Heart left ventricle (tissue), 16 donors: ENCODE results near the gene TRMT61A. TPM values are rescaled to one million over a fixed set of nuclear protein-coding genes. Genes with fewer than 3 reads are reported as not detected.
A peak's percentile ranks its signal among the peaks of the same experiment; 100 is the strongest.

ENCODE experiments used
- ATAC-seq, 4 donors: fragments of 200-7000 bp; cut with Tn5 transposase; one replicate each; pipeline ENCODE4 v1.9.1; 2020 to 2022; ENCODE audit warnings: moderate library complexity in 4 of 4, mild to moderate bottlenecking in 3 of 4, moderate number of reproducible peaks in 1 of 4
- DNase-seq, 5 donors: peaks; one replicate each; pipeline ENCODE4 v3.0.0-alpha.2; 2020
- H3K27ac ChIP-seq, 12 donors: fragments of 200-600 bp; sonication (generic) in 4 of 12; one replicate each; pipeline versions ENCODE4 v1.5.0 to v1.8.0; 2016 to 2022; ENCODE audit warnings: mild to moderate bottlenecking in 2 of 12
- H3K27me3 ChIP-seq, 9 donors: fragments of 200-600 bp; sonication (generic) in 2 of 9; one replicate each; pipeline versions ENCODE4 v1.5.1 to v1.8.0; 2016 to 2022; ENCODE audit warnings: mild to moderate bottlenecking in 3 of 9
- H3K36me3 ChIP-seq, 9 donors: fragments of 200-600 bp; sonication (generic) in 2 of 9; one replicate each; pipeline versions ENCODE4 v1.5.0 to v1.8.0; 2018 to 2022; ENCODE audit warnings: mild to moderate bottlenecking in 2 of 9
- H3K4me1 ChIP-seq, 12 donors: fragments of 200-600 bp; sonication (generic) in 4 of 12; one replicate each; pipeline versions ENCODE4 v1.5.0 to v1.8.0; 2016 to 2022; ENCODE audit warnings: mild to moderate bottlenecking in 3 of 12
- H3K4me3 ChIP-seq, 12 donors: fragments of 200-600 bp; sonication (generic) in 4 of 12; one replicate each; pipeline versions ENCODE4 v1.5.0 to v1.8.0; 2017 to 2022; ENCODE audit warnings: mild to moderate bottlenecking in 9 of 12, moderate library complexity in 4 of 12
- H3K9me3 ChIP-seq, 12 donors: fragments of 200-600 bp; sonication (generic) in 4 of 12; one replicate each; pipeline versions ENCODE4 v1.5.0 to v1.8.0; 2016 to 2022; ENCODE audit warnings: mild to moderate bottlenecking in 1 of 12
- POLR2A ChIP-seq, 2 donors: fragments of 450-650 bp; IDR thresholded peaks; one replicate each; pipeline ENCODE4 v1.6.1; 2017; ENCODE audit warnings: antibody characterized with exemption in 2 of 2, mild to moderate bottlenecking in 2 of 2, moderate library complexity in 2 of 2
- WGBS, 4 donors: extraction: QIAGEN DNeasy Blood & Tissue Kit in 2 of 4; methylation state at CpG; one replicate each; pipeline versions ENCODE4 v1.1.5 to v1.1.7; 2013 to 2018; 5-methylcytosine and 5-hydroxymethylcytosine counted together
- intact Hi-C, 10 donors: fragments of 100-400 bp; cut with DNase I; formaldehyde crosslinking; loops; one replicate each; pipeline versions ENCODE4 v1.11.1 to v1.14.2; 2022
- polyA plus RNA-seq, 2 donors: library from polyadenylated mRNA; stranded (reverse); fragments of 200-250 nt; gene quantifications; one replicate each; pipeline ENCODE4 v1.2.3, GENCODE V29; 2013
- total RNA-seq, 9 donors: library from RNA; depleted of rRNA in 2 of 9; stranded (reverse); fragments of >200 nt in 2 of 9; fragmentation: NEBNext Ultra II Directional in 3 of 9; extraction: Animal tissue kit (Norgen Biotek cat#: 25700) in 3 of 9; gene quantifications; one replicate each; pipeline versions ENCODE4 v1.1.0 to v1.2.4, GENCODE V29; 2016 to 2023
- TF ChIP-seq, protein P1 (sequence below), 12 donors: fragments of 200-600 bp; sonication (generic) in 4 of 12; IDR thresholded peaks; one replicate each; pipeline versions ENCODE4 v1.5.0 to v1.8.0; 2018 to 2022; ENCODE audit warnings: antibody characterized with exemption in 12 of 12, mild to moderate bottlenecking in 5 of 12
- donor health status: ischemic (EF 13 %, LVEDD 7.1; RV severe dilation, severe dysfunction).
- donor health status: healthy with polysubstance abuse.
- donor health status: DM: no; HTN: yes; CAD: no.
- donor health status: DM: no; HTN: no; CAD: no.
- donor health status: ischemic (EF 25% LVEDD 6.9; RV normal size, moderate dysfunction).
- donor health status: ischemic (EF 25% LVEDD 5.7; RV mildly dilated, moderate dysfunction).
- donor health status: healthy.
- donor health status: DM: yes; HTN: yes; CAD: no.
- donor health status: ischemic (EF 35%, LVEDD 5.7; RV mildly dilated, moderate dysfunction).
- donor health status: nonischemic (EF 11% LVEDD 7.7; RV severe dilation, severe dysfunction).
- donor health status: DM: yes; HTN: yes; CAD: no.
- donor health status: PGD.
- donor health status: ischemic (EF 29% LVEDD 5.4; RV normal size, mild dysfunction).
- donor health status: nonischemic (EF 23%, LVEDD 6.1; RV moderate dilation, normal function).

Gene TRMT61A
- total and polyA plus RNA-seq, 11 donors = 3.2 to 15.9 (median 5.2) TPM

DNA sequence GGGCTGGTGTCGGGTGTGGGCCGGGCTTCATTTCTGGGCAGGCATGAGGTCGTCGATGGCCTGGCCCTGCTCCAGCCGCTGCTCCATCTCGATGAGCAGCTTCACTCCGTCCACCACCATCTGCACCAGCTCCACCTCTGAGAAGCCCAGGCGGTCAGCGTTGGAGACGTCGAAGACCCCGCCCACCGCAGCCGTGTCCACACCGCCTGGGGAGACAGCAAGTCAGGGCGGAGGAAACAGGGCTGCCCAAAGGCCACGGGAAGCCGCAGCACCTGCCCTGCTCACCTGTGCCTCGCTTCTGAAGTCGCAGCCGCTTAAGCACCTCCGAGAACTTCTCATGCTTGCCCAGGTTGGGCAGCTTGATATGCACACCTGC, 9.2 kb upstream of the TRMT61A start:
- 47 to 75% (median 63%) methylated on average over 3 to 22 of the region's 22 CpGs for WGBS, 4 donors
- peaks cover 0 to 79% (median 50%) of the 10 kb centered on the region in 12 donors for H3K4me1 ChIP-seq
- H3K4me3 ChIP-seq = no peak overlapping the region
- intact Hi-C loops = loop anchor here in 6 of 10 donors (1.0 to 5.0 kb wide), 4 partner anchors 23 to 32 kb away; no protein-coding TSS in a partner anchor
- H3K27ac ChIP-seq = peak overlapping the region in 5 of 12 donors; percentile 68 to 96 (median 83)
- DNase-seq (peak in 3 of 5 donors; percentile 25 to 67 (median 52)), ATAC-seq (no peak)
- no peaks in the 10 kb centered on the region for H3K9me3 ChIP-seq
- peaks cover 0 to 11% (median 0%) of the 10 kb centered on the region in 9 donors for H3K36me3 ChIP-seq
- peaks cover 0 to 34% (median 0%) of the 10 kb centered on the region in 9 donors for H3K27me3 ChIP-seq
- TF ChIP-seq, protein P1, sequence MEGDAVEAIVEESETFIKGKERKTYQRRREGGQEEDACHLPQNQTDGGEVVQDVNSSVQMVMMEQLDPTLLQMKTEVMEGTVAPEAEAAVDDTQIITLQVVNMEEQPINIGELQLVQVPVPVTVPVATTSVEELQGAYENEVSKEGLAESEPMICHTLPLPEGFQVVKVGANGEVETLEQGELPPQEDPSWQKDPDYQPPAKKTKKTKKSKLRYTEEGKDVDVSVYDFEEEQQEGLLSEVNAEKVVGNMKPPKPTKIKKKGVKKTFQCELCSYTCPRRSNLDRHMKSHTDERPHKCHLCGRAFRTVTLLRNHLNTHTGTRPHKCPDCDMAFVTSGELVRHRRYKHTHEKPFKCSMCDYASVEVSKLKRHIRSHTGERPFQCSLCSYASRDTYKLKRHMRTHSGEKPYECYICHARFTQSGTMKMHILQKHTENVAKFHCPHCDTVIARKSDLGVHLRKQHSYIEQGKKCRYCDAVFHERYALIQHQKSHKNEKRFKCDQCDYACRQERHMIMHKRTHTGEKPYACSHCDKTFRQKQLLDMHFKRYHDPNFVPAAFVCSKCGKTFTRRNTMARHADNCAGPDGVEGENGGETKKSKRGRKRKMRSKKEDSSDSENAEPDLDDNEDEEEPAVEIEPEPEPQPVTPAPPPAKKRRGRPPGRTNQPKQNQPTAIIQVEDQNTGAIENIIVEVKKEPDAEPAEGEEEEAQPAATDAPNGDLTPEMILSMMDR (IDR thresholded peaks at IDR 0.05) = no peak
- no peak for TF ChIP-seq POLR2A (IDR thresholded peaks at IDR 0.05)

DNA sequence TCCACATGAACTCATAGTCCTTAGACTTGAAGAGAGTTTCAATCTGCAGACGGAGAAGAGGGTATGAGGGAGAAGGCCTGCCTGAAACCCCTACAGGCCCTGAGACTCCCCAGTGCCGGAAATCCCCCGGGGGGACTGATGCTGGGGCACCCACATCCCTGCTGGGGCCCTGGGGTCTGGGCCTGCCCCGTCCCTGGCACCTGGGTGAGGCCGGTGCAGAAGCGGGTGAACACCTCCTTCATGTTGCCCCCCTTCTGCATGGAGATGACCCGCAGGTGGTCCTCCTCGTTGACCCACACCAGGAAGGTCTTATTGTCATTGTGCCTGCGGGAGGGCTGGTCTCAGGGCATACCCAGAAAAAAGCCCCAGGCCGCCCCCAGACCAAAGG, 8.7 kb upstream of the TRMT61A start:
- Histone ChIP-seq H3K27ac (peak overlapping the region in 9 of 12 donors; percentile 65 to 96 (median 78)), H3K27me3 (peaks cover 0 to 34% (median 0%) of the 10 kb centered on the region in 9 donors), H3K4me1 (peaks cover 0 to 83% (median 50%) of the 10 kb centered on the region in 12 donors), H3K36me3 (peaks cover 0 to 11% (median 0%) of the 10 kb centered on the region in 9 donors), H3K9me3 (no peaks in the 10 kb centered on the region), H3K4me3 (peak overlapping the region in 7 of 12 donors; percentile 43 to 70 (median 64))
- no peak for DNase-seq
- WGBS, 4 donors = 68 to 84% (median 80%) methylated on average over 3 to 10 of the region's 10 CpGs
- no peak for ATAC-seq
- intact Hi-C loops = no loop called here
- no peak for TF ChIP-seq POLR2A (IDR thresholded peaks at IDR 0.05)
- TF ChIP-seq, protein P1 (IDR thresholded peaks at IDR 0.05) = no peak

DNA sequence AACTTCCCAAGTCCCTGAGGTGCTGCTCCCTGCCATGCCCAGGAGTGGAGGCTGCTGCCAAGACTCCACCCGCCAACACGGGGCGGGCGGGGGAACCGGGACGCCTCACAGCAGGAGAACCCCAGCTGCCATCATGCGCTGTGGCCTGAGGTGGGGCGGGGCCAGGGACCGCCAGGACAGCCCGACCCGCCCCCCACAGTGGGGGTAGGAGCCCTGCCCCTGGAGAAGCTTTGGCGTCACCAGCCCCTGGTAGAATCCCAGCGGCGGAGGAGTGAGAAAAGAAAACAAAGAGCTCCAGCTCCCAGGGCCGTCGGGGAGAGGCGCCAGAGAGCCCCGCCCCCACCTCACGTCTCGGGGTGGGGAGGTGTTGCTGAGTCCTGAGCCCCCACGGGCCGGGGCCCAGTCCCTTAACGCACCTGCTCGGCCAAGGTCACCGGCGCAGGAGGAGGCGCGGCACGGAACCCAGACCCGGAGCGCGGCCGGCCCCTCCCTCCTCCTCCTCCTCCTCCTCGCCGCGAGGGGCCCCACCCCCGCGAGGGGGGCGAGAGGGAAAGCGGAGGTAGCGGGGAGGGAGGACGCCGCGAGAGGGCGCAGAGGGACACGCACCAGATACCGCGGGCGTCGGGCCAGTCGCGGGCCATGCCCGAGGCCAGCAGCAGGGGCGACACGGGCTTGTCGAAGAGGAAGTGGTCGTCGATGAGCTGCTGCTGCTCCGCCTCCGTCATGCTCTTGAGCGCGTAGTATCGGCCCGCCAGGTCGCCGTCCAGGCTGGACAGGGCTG, 8.1 kb upstream of the TRMT61A start:
- 1 to 6% (median 5%) methylated on average over 23 to 64 of the region's 66 CpGs for WGBS, 4 donors
- H3K36me3 ChIP-seq = peaks cover 0 to 11% (median 0%) of the 10 kb centered on the region in 9 donors
- no peak for TF ChIP-seq POLR2A (IDR thresholded peaks at IDR 0.05)
- TF ChIP-seq, protein P1 (IDR thresholded peaks at IDR 0.05) = peak; percentile 41 to 73 (median 56)
- peaks cover 0 to 86% (median 50%) of the 10 kb centered on the region in 12 donors for H3K4me1 ChIP-seq
- peak overlapping the region in 11 of 12 donors; percentile 54 to 96 (median 73) for H3K27ac ChIP-seq
- peak overlapping the region; percentile 38 to 70 (median 62) for H3K4me3 ChIP-seq
- intact Hi-C loops = no loop called here
- DNase-seq = peak; percentile 81 to 92 (median 83)
- H3K27me3 ChIP-seq = peaks cover 0 to 34% (median 0%) of the 10 kb centered on the region in 9 donors
- ATAC-seq = peak; percentile 21 to 59 (median 50)
- H3K9me3 ChIP-seq = no peaks in the 10 kb centered on the region

DNA sequence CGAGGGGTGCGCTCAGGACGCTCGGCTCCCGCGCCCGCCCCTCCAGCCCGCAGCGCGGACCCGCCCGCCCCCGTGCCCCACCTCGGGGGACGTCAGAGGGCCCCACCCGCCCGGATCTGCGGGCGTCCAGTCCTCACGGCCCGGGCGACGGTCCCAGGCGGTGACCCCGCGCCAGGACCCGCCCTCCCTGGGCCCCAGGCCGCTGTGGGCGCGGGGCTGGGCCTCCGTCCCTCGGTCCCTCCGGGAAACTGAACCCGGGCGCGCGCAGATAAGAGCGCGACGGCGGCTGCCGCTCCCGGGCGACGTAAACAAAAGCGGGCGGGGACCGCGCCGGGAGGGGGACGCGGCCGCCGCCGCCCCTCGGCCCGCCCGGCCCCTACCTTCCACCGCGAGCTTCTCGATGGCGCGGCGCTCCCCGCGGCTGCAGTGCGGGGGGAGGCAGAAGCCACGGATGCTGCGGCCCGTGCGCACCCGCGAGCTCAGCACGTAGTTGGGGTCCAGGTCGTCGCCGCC, 7.5 kb upstream of the TRMT61A start:
- WGBS, 4 donors = 0 to 1% (median 0%) methylated on average over 1 to 77 of the region's 77 CpGs
- intact Hi-C loops = no loop called here
- Histone ChIP-seq H3K4me1 (peaks cover 0 to 86% (median 54%) of the 10 kb centered on the region in 12 donors), H3K27me3 (peaks cover 0 to 34% (median 0%) of the 10 kb centered on the region in 9 donors), H3K27ac (peak overlapping the region in 11 of 12 donors; percentile 54 to 96 (median 73)), H3K36me3 (peaks cover 0 to 11% (median 0%) of the 10 kb centered on the region in 9 donors), H3K4me3 (peak overlapping the region; percentile 38 to 70 (median 62)), H3K9me3 (no peaks in the 10 kb centered on the region)
- ATAC-seq (peak in 3 of 4 donors; percentile 42 to 54 (median 50)), DNase-seq (peak in 3 of 5 donors; percentile 59 to 72 (median 71))
- TF ChIP-seq, protein P1 (IDR thresholded peaks at IDR 0.05) = peak in 1 of 12 donors; percentile 4
- TF ChIP-seq POLR2A (IDR thresholded peaks at IDR 0.05) = no peak
